Nephron progenitor cell (in vitro differentiated cells): ENCODE measurements around the gene ETV1.

Source experiments
- DNase-seq: peaks from one replicate; pipeline ENCODE4 v3.0.0; 2021
- H3K27ac Mint-ChIP-seq: 2 replicates; pipeline ENCODE4 v1.8.0; 2021; ENCODE audit warnings: mild to moderate bottlenecking, moderate library complexity, mixed read lengths
- H3K27me3 Mint-ChIP-seq: 2 replicates; pipeline ENCODE4 v1.8.0; 2021; ENCODE audit warnings: mild to moderate bottlenecking, low read depth, mixed read lengths; ENCODE audit not compliant: poor library complexity
- H3K36me3 Mint-ChIP-seq: 2 replicates; pipeline ENCODE4 v1.8.0; 2021; ENCODE audit warnings: low read depth, mixed read lengths
- H3K4me1 Mint-ChIP-seq: 2 replicates; pipeline ENCODE4 v1.8.0; 2021; ENCODE audit warnings: mixed read lengths
- H3K4me3 Mint-ChIP-seq: 2 replicates; pipeline ENCODE4 v1.8.0; 2021; ENCODE audit warnings: mild to moderate bottlenecking, moderate library complexity, mixed read lengths
- H3K9me3 Mint-ChIP-seq: 2 replicates; pipeline ENCODE4 v1.8.0; 2021; ENCODE audit warnings: mild to moderate bottlenecking, moderate library complexity, mixed read lengths
- CTCF ChIP-seq: fragments of 200-600 bp; sonication (generic); IDR thresholded peaks from 2 replicates; pipeline ENCODE4 v1.5.0; 2021; ENCODE audit warnings: antibody characterized with exemption

ETV1 gene

GRCh38 chr7:13989126-13989948, at the start of gene ETV1:
ETV1 (minus strand) TSS chr7:13989666; CDS start chr7:13989052, 614 bp downstream.
- Mint-ChIP-seq H3K4me1 (peaks cover 6% of the 10 kb centered on the region), H3K27me3 (no peaks in the 10 kb centered on the region), H3K9me3 (no peaks in the 10 kb centered on the region), H3K27ac (no peak within 1 kb of the TSS), H3K4me3 (no peak within 1 kb of the TSS), H3K36me3 (no peaks in the 10 kb centered on the region)
- peak; percentile 78 for DNase-seq
- TF ChIP-seq CTCF = peak; percentile 40

- Mint-ChIP-seq H3K27ac (no peak overlapping the region), H3K36me3 (no peaks in the 10 kb centered on the region), H3K4me3 (no peak overlapping the region), H3K27me3 (no peaks in the 10 kb centered on the region), H3K4me1 (no peaks in the 10 kb centered on the region), H3K9me3 (no peaks in the 10 kb centered on the region)
- DNase-seq = no peak
- TF ChIP-seq CTCF = no peak
Measured at GRCh38 chr7:14024406-14024805, 34.9 kb upstream of the ETV1 start.

GRCh38 chr7:14023838-14024237, 34.4 kb upstream of the ETV1 start:
- Mint-ChIP-seq H3K9me3 (no peaks in the 10 kb centered on the region), H3K4me1 (no peaks in the 10 kb centered on the region), H3K4me3 (no peak overlapping the region), H3K27ac (no peak overlapping the region), H3K27me3 (no peaks in the 10 kb centered on the region), H3K36me3 (no peaks in the 10 kb centered on the region)
- DNase-seq = no peak
- TF ChIP-seq CTCF = no peak

- no peak for TF ChIP-seq CTCF
- H3K27me3 Mint-ChIP-seq = no peaks in the 10 kb centered on the region
- no peak overlapping the region for H3K27ac Mint-ChIP-seq
- no peaks in the 10 kb centered on the region for H3K4me1 Mint-ChIP-seq
- no peaks in the 10 kb centered on the region for H3K9me3 Mint-ChIP-seq
- no peak overlapping the region for H3K4me3 Mint-ChIP-seq
- DNase-seq = no peak
- H3K36me3 Mint-ChIP-seq = no peaks in the 10 kb centered on the region
Measured at GRCh38 chr7:14023342-14023741, 33.9 kb upstream of the ETV1 start.

- H3K27ac Mint-ChIP-seq = no peak overlapping the region
- TF ChIP-seq CTCF = no peak
- H3K36me3 Mint-ChIP-seq = no peaks in the 10 kb centered on the region
- H3K4me3 Mint-ChIP-seq = no peak overlapping the region
- no peaks in the 10 kb centered on the region for H3K4me1 Mint-ChIP-seq
- H3K9me3 Mint-ChIP-seq = no peaks in the 10 kb centered on the region
- no peaks in the 10 kb centered on the region for H3K27me3 Mint-ChIP-seq
- no peak for DNase-seq
Measured at GRCh38 chr7:14021069-14021468, 31.6 kb upstream of the ETV1 start.

- H3K27me3 Mint-ChIP-seq = no peaks in the 10 kb centered on the region
- H3K36me3 Mint-ChIP-seq = no peaks in the 10 kb centered on the region
- H3K4me1 Mint-ChIP-seq = no peaks in the 10 kb centered on the region
- H3K9me3 Mint-ChIP-seq = no peaks in the 10 kb centered on the region
- no peak for DNase-seq
- H3K27ac Mint-ChIP-seq = no peak overlapping the region
- H3K4me3 Mint-ChIP-seq = no peak overlapping the region
- no peak for TF ChIP-seq CTCF
Measured at GRCh38 chr7:14020339-14020900, 31.0 kb upstream of the ETV1 start.
